T1000 (cell line): ENCODE measurements around the gene AK9.
"Not testable (repeated sequence)": the region's sequence is repeated elsewhere in the genome, so short reads cannot be mapped to it uniquely, and the experiment has no call there.

ENCODE experiments used
- DNase-seq: peaks from one replicate; lab custom pipeline; 2025; ENCODE audit warnings: mixed read lengths; lab: John Stamatoyannopoulos, UW

Gene AK9

GRCh38 chr6:109625199-109625598 is 65.8 kb downstream of the AK9 start:
- no peak for DNase-seq

DNA sequence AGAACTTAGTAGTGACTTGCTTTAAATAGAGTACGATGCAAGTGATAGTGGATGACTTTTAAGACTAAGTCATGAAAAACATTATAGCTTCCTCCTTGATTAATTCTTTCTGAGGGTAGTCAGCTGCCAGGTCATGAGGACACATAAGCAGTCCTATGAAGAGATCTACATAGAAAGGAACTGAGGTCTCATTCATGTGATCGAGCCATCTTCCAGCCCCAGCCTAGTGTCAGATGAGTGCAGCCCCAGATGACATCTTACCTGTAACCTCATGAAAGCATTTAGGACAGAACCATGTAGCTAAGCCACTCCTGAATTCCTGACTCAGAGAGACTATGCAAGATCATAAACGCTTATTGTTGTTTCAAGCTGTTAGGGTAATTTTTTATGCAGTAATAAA is 67.7 kb downstream of the AK9 start:
- DNase-seq, result no peak

DNA sequence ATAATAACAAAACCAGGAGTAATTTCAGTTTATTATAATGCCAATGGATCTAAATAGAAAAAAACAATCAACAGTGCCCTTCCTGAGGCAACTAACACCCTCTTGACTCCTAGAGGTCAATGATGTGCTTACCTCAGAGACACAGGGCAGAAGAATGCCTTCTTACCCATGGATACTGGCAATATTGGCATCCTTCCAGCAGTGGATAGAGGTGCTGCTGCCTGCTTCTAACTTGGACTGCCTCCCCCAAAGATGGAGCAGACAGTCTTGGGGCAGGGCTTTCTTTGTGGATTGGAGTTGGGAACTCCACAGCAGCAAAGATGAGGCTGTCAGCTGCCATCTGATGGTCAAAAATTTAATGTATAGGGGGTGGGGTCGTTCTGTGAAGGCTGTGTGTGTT is 78.7 kb downstream of the AK9 start:
- no peak for DNase-seq

GRCh38 chr6:109611502-109611901 is 79.5 kb downstream of the AK9 start:
- no peak for DNase-seq

DNA sequence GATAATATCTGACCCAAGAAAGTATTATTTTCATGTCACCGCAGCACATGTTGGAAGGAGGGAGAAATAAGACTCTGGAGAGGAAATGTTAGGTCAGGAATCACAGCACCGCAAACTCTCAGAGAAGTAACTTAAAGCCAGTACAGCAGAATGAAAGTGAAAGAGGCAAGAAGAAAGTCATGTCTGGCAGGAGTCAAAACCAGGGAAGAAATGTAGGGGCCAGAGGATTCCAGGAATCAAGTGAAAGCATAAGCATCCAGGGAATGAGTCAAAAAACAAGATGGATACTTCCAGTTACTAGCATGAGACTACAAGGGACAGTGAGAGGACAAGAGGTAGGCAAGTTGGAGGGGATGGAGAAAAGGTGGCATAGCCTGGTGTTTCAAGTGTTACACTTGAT is 80.4 kb downstream of the AK9 start:
- no peak for DNase-seq

- no peak for DNase-seq
Observed at GRCh38 chr6:109609737-109610136, 81.3 kb downstream of the AK9 start.

- DNase-seq, result no peak
Observed at GRCh38 chr6:109606359-109606758, 84.6 kb downstream of the AK9 start.

GRCh38 chr6:109595998-109596397 is 95.0 kb downstream of the AK9 start:
- no peak for DNase-seq

- DNase-seq, result no peak
Observed at GRCh38 chr6:109580519-109580918, 110.5 kb downstream of the AK9 start.

DNA sequence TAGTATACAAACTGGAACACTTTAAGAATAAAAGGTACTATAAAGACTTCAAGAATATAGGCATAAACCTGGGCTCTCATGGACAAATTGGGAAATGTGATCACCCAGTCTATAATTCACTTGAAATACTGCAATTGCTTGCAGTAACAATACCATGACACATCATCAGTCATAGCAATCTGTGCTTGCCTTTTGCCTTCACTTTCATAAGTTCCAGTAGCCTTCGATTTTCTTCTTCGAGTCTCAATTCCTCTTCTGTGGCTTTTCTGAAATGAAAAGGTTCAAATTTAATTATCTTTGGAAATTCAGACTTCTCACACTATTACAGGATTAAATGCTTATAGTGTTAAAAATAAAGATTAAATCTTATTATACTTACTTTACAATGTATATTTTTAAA is 111.6 kb downstream of the AK9 start:
- no peak for DNase-seq

GRCh38 chr6:109569901-109570300 is 121.1 kb downstream of the AK9 start:
- DNase-seq, result not testable (repeated sequence)

DNA sequence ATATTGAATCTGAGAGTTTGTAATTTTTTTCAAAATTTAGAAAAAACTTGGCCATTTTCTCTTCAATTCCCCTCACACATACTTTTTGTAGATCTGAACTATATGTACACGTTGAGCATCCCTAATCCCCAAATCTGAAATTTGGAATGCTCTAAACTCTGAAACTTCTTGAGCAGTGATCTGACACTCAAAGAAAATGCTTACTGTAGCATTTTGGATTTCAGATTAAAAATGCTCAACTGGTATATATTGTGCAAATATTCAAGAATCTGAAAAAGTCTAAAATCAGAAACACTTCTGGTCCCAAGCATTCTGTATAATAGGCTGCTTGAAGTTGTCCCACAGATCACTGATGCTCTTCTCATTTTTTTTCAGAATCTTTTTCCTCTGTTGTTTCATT is 129.2 kb downstream of the AK9 start:
- DNase-seq, result no peak

DNA sequence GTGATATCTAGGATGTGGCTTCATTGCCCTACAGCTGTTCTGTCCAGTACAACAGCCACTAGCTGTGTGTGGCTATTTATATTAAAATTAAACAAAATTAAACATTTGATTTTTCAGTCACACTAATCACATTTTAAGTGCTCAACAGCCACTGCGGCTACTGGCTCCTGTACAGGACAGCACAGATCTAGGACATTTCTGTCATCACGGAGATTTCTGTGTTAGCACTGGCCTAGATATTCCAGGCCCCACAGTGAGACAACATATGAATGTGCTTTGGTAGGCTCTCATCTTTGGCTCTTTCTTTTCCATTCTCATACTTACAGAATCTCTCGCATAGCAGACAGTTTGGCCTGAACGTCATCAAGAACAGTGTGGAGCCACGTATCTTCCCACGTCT is 159.6 kb downstream of the AK9 start:
- no peak for DNase-seq

DNA sequence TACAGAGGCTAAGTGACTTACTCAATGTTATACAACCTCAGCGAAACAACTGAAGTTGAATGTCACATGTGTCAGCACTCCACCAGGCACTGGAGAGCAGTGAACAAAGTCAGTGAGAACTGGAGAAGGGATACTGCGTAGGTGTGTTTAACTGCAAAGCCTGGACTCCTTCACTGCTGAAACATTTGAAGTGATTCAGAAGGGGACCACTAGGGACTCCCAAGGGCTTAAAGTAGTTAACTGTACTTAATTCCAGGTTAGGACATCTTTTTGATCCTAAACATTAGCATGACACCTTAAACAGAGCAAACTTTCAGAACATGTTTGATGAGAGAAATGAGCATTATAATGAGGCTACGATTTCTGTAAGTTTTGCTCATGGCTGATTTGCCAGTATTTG is 163.0 kb downstream of the AK9 start:
- no peak for DNase-seq

- DNase-seq, result no peak
Observed at GRCh38 chr6:109526905-109527628, 163.9 kb downstream of the AK9 start.

GRCh38 chr6:109524129-109524528 is 166.9 kb downstream of the AK9 start:
- DNase-seq, result no peak

- DNase-seq, result no peak
Observed at GRCh38 chr6:109523478-109523877, 167.5 kb downstream of the AK9 start.

DNA sequence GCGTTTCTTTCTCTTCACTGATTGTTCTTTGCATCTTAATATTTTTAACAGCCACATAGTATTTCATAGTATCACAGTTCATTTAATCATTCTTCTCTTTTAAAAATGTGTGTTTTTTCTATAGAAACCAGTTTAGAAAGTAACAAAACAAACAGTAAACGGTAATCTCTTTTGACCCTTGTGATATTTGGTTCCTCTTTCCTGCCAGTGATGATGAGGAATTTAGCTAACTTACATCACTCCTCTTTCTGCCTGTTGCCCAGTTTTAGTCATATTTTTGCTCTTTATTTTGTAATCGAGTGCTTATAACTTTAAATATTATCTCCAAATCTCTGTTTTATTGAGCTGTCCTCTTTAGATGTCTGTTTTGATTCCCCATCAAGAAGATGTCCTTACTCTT is 169.9 kb downstream of the AK9 start:
- DNase-seq, result no peak

DNA sequence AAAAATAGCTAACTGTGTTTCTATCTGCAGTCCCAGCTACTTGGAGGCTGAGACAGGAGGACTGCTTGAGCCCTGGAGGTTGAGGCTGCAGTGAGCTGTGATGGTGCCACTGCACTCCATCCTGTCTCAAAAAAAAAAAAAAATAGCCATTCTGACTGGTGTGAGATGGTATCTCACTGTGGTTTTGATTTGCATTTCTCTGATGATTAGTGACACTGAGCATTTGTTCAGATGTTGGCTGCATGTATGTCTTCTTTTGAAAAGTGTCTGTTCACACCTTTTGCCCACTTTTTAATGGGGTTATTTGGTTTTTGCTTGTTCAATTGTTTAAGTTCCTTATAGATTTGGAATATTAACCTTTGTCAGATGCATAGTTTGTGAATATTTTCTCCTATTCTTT is 171.4 kb downstream of the AK9 start:
- DNase-seq, result not testable (repeated sequence)

DNA sequence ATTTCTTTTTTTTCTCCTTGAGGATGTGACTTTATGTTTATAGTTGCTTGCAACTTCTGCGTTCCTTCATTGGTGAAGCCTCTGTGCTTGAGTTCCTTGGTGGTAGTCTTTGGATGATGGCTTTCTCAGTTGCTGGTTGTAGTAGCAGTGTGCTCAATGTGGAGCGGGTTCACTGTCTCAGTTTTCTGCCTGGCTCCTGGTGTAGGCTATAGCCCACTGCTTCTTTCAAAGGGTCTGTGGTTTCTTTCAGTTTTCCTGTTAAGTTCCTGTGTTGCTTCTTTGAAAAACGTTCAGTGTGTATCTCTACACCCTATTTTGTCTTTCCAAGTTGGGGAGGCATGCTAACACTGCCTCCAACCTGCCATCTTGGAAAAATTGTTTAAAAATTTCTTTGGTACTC is 174.1 kb downstream of the AK9 start:
- no peak for DNase-seq

- no peak for DNase-seq
Observed at GRCh38 chr6:109515781-109516409, 175.1 kb downstream of the AK9 start.

- DNase-seq, result no peak
Observed at GRCh38 chr6:109514946-109515345, 176.1 kb downstream of the AK9 start.

DNA sequence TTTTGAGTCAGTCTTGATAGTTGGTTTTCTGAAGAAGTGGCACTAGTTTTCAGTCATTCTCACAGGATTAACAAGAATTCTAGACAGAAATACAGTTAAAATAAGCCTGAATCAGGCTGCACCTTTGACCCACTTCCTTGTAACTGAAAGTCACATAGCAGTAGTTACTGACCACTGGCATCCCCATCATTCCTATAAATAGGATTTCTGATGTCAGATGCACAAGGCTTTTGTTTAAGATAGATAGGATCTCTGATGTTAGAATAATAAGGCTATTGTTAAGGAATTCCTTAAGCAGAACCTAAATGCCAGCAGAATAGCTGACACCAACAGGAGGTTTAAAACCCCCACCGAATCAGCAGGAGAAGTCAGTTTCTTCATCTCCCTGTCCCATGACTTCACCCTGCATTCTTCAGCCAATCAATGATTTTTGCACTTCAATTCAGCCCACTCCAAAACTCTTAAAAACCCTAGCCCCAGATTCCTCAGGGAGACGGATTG is 177.4 kb downstream of the AK9 start:
- no peak for DNase-seq
